Measurements from ENCODE around the gene CLEC4D.

- TF ChIP-seq CTCF (IDR thresholded peaks at IDR 0.05): no peak
- no peak for TF ChIP-seq EP300 (IDR thresholded peaks at IDR 0.05)
- no peak for TF ChIP-seq POLR2A (IDR thresholded peaks at IDR 0.05)
Observed at GRCh38 chr12:8471090-8471489, 42.2 kb upstream of the CLEC4D start.

Data from ovary (tissue), 3 donors.